Effector CD4-positive, alpha-beta T cell (primary cell): Measurements from ENCODE around the gene MYOT.

Source experiments
- DNase-seq: peaks from one replicate; pipeline ENCODE4 v3.0.0-alpha.2; 2020

MYOT gene

DNA sequence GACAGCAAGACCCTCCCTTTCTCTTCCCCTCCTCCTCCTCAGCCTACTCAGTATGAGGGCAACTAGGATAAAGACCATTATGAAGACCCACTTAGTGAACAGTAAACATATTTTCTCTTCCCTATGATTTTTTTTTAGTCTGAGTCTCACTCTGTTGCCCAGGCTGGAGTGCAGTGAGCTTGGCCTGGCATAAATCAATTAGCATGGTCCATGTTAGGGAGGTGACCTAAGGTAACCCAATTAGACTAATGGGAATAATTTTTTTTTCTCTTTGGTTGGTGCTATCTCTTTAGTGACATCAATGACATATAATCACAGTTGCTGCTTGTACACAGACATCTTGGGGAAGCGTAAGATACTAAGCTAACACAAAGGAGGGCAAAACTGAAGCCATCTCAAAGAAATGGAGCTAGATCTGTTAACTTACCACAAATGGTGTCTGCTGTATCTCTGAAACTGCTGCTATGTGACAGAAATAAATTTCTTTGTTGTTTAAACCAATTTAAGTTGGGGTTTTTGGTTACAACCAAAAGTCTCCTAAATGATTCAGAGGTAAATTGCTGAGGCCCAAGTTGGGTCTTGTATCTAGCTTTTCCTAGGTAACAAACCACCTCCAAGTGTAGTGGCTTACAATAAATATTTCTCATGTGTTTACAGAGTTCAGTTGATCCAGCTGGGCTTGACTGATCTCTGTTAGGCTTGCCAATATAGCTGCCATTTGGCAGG is 34.9 kb downstream of the MYOT start:
- no peak for DNase-seq

DNA sequence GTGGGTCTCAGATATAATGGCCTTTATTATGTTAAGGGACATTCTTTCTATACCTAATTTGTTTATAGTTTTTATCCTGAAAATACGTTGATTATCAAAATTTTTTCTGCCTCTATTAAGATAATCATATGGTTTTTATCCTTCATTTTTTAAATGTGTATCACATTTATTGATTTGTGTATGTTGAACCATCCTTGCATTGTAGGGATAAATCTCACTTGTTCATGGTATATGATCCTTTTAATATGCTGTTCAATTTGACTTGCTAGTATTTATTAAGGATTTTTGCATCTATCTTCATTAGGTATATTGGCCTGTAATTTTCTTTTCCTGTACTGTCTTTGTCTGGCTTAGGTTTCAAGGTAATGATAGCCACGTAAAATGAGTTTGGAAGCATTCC is 47.1 kb downstream of the MYOT start:
- DNase-seq, result no peak

DNA sequence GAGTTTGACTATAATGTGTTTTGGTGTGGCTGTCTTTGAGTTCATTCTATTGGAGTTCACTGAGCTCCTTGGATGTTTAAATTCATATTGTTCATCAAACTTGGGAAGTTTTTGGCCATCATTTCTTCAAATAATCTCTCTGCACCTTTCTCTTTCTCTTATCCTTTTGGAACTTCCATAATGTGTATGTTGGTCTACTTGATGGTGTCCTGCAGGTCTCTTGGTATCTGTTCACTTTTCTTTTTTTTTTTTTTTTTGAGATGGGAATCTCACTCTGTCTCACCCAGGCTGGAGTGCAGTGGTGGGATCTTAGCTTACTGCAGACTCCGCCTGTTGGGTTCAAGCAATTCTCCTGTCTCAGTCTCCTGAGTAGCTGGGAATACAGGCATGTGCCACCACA is 49.3 kb downstream of the MYOT start:
- DNase-seq, result no peak

DNA sequence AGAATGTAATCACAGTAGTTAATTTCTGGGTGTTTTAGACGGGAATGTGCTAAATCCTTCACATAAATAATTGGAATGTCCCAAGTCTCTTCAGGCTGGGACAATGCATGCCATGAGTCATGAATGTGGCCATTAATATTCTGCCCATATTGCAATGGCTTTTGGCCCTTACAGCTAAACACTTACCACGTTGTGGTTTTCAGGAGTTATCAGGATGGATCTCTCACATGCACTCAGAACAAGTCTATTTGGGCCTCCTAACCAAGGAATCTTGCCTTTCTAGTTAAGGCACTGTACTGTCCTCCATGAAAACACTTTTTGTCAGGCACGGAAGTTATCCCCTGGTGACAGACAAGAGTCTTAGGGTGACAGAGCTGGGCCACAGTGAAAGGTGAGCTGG is 54.3 kb downstream of the MYOT start:
- no peak for DNase-seq

DNA sequence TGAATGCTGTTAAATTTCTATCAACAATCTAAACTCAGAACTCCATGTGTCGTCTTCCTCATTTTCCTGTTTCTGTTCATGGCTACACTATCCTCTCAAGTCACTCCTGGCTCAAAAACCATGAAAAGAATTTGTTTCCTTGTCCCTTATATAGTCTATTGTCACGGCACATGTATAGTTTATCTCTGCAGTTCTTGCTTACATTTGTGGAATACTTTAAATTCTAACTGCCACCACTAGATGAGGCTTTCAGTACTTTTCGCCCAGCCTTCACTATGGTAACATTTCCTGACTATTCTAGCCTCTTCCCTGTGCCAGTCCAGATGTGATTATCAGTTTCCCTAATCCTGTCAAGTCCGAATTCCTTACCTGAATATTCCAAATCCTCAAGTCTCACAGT is 56.2 kb downstream of the MYOT start:
- DNase-seq, result no peak

DNA sequence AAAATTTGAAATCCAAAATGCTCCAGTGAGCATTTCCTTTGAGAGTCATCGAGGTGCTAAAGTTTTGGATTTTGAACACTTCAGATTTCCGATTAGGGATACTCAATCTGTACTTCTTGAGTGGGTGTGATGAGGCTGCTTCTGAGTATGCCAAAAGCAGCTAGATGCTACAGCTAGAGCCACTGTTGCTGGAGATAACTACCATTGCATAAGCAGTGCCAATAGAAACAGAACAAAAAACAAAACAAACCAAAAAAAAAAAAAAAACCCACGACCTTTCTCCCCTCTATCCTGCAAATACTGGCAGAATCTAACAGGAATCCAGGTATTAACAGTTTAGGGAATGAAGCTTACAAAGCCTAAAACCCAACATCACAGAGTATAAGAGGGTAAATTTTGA is 65.1 kb downstream of the MYOT start:
- DNase-seq, result no peak

DNA sequence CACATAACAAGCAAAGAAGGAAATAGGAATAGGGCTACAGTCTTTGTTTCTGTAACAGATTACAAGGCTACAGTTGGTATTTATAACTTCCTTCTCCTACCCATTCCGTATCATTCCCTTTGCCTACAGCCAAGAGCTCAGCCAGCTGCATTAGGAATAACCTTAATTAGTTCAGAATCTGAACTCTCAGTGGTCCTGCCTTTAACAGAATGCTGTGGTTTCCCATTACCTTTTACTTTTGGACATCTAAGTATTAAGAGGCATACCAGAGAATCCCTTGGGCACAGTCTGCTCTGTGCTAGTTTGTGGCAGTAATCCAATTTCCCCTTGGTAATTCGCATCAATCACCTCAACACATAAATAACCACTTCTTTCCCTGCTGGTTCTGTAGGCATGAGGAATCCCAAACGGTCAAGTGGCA is 65.8 kb downstream of the MYOT start:
- DNase-seq, result no peak

DNA sequence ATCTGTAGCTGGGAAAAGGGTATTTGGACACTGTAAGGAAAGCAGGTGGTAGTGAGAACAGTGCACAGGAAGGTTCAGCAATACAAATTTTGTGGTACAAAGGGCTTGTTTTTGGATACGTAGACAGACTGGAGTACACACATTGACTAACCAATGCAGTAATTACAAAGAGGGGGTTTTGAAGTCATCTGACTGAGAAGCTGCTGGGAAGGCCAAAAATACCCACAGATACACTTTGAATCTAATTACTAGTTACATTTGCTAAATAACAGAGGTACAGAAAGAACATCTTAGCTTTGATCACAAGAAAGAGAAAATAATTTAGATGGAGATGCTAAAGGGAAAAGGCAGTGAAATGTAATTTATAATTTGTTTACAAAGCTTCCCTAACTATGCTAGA is 67.5 kb downstream of the MYOT start:
- DNase-seq, result no peak

DNA sequence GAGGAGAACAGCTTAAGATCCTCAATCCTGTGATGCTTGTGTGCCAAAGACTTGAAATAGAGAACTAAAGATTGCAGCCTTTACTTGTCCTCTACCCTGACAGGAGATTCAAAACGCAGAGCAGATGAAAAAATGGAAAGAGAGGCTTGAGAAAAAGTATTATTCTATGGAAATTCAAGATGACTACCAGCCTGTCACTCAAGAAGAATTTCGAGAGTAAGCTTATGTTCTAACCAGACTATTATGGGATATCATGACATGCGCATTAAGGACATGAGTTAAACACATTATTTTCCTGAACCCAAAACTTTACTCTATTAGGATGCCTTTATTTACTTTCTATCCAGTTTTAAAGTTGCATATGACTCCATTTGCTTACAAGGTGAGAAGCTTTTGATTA is 68.0 kb downstream of the MYOT start:
- no peak for DNase-seq
